DLD1 (cell line): ENCODE measurements around the gene ISG20.

ENCODE experiments used
- in situ Hi-C: cut with HindIII; loops from 2 replicates; pipeline ENCODE4 v1.10.0; 2017; ENCODE audit warnings: low sequenced_read_pairs

ISG20 gene

GRCh38 chr15:88680241-88681001 is 41.6 kb downstream of the ISG20 start:
- in situ Hi-C loops = no loop called here

DNA sequence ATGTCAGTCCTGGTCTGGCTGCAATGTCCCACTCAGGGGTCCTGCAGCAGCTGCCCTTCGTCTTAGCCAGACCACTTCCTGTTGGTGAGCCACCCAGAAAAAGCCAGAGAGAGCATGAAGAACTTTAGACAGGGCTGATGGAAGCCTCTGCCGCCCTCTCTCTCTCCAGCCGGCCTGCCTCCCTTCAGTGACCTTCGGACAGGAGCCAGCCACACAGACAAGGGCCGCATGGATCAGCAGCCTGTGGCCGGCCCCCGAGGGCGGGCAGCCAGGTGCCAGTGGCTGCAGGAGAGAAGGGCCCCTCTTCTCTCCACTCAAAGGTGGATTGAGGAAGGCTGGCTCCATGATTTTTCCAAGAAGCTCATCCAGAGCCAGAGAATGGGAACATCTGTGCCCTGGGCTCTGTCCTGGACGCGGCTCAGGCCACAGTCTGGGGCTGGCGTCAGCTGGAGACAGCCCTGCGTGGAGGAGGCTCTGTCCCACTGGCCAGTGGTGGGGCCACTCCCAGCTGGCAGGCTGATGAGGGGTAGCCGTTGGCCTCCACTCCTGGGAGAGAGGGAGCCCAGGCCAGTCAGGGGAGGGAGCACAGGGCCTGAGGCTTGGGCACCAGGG is 42.9 kb downstream of the ISG20 start:
- in situ Hi-C loops = no loop called here

DNA sequence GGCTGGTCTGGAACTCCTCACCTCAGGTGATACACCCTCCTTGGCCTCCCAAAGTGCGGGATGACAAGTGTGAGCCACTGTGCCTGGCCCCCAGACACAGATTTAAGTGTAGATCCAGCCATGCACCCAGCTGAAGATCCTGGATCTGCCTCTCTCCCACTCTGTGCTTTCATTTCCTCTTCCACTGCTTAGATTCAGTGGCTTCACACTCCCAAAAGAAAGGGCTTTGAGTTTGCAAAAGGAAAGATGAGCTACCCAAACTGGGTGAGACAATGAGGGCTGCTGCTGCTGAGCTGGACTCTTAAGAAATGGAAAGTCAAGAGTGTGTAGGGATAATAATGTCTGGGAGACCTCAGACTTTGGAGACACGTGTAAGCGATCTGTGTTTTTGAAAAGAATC is 45.5 kb downstream of the ISG20 start:
- in situ Hi-C loops = no loop called here

DNA sequence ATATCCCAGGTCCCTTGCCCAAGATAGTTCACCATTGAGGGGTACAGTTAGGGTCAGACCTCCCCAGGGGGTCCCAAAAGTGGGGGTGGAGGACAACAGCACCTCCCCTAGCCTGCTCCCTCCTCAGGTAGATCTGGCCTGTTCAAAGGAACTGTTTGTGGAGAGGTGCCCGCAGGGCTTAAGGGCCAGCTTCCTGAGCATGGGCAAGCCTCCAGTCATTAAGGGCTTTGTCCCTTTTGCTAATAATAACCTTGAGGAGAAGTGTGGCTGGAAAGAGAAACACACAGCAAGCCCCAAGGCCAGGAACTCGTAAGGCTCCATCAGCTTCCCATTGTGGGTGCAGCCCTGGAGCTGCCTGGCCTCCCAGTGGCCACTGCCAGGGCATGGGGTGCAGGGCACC is 47.4 kb downstream of the ISG20 start:
- in situ Hi-C loops = no loop called here

DNA sequence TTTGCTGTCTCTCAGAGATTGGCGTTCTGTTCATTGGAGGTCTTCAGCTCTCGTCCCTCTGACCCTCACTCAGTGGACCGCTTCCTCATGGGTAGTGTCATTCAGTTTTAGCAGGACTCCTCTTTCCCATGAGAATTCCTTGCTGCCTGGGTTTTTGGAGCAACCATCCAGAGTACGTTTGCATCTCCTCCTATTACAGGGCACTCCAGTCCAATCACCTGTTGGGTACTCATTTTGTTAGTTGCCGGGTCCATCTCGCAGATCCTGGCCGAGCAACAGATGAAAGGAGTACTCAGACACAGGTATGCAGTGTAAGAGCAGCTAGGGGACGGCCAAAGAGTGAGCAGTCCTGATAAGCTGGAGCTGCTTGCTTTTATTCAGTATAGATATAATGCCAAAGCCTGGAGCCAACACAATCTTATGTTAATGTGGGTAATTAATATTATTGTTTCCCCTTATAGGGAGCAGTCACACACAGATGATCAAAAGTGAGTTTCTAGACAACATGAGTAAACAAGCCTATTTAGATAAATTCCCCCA is 49.6 kb downstream of the ISG20 start:
- in situ Hi-C loops = no loop called here

GRCh38 chr15:88690331-88690730 is 51.5 kb downstream of the ISG20 start:
- in situ Hi-C loops = no loop called here

DNA sequence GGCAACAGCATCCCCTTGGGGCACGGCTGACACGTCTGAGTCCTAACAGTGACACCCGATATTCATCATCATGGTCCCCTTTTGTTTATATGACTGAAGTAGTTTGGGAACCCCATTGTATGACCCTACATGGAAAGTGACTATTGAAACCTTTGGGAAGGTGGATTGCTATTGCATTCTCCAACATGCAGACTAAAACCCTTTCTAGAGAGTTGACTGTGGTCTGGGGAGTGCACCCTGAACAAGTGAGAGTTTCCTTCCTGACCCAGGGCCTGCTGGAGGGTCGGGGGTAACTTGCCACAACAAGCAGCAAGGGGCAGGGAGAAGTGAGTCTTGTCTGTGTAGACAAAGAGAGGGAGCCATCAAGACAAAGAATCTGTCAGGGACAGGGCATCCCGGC is 54.4 kb downstream of the ISG20 start:
- in situ Hi-C loops = no loop called here

DNA sequence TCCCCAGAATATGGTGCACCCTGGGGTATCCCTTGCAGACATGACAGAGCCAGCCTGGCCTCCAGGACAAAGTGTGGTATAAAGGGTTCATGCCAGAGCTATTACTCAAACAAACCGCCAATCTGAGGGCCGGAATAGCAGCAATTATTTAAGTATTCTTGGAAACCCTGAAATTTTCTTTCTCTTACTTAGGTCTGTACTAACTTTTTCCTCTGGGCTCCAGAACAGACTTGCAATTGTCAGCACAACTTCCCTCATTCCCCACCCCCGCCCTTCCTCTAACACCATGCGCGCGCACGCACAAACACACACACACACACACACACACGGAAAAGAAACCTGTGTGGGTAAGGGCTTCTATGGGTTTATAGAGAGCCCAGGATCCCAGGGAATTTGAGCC is 56.3 kb downstream of the ISG20 start:
- in situ Hi-C loops = no loop called here

DNA sequence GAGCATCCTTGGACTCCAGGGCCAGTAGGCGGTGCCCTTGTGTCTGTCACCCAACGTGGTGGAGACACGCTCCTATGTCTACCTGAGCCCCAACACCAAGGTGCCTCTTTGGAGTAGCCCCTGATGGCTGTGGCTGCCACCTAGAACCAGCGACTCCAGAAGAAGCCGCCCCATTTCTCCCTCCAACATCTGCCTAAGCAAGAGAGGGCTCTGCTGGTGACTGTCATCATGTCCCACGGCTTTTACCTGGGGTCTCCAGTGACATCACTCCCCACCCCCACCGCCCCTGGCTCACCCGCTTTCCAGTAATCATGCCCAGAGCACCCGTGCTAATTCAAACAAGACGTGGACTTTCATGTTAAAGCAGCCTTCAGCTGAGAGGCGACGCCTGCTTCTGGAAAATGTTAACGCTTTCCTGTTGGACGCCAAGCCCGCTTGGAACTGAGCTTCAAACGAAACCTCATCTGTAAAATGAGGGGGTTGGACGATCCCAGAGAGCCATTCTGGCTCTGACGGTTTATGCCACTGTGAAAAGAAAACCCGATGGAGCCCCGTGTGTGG is 57.0 kb downstream of the ISG20 start:
- in situ Hi-C loops = no loop called here

DNA sequence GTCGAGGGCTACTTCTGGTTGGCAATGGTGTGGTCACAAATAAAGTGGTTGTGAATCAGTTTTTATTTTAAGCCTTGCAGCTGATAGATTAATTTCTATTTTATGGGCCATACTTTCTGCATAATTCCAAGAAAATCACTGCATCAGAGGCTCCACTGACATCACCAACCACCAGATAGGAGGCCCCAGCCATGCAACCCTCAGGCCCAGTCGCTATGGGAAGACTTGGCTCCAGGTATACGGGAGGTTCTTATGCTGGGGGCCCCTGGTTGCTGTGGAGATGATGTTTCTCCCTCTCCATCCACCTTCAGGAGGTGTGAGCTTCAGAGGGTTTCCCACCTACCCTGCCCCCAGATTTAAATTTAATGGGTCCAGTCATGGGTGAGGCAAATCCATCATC is 57.4 kb downstream of the ISG20 start:
- in situ Hi-C loops = no loop called here

- in situ Hi-C loops = no loop called here
Observed at GRCh38 chr15:88697276-88697675, 58.5 kb downstream of the ISG20 start.

GRCh38 chr15:88699861-88700260 is 61.0 kb downstream of the ISG20 start:
- in situ Hi-C loops = no loop called here

DNA sequence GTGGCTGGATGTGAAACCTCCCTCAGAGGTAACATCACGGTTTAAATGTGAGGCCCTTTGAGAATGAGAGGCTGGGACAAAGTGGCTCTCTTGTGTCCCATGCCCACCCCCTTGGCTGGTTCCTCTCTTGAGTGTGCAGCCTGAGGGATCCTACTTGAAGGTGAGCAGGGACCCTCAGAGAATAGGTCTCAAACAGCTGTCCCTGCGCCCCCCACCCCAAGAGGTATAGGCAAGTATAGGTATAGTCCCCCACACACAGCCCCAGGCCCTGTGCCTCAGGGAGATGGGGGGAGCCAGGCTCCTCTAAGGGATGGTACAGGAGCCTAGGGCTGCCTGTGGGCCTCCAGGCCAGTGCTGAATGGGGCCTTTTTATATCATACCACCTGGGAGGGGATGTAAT is 61.9 kb downstream of the ISG20 start:
- in situ Hi-C loops = no loop called here

GRCh38 chr15:88701561-88702095 is 62.8 kb downstream of the ISG20 start:
- in situ Hi-C loops = no loop called here

- in situ Hi-C loops = no loop called here
Observed at GRCh38 chr15:88702983-88703382, 64.2 kb downstream of the ISG20 start.

GRCh38 chr15:88703533-88703932 is 64.7 kb downstream of the ISG20 start:
- in situ Hi-C loops = no loop called here

DNA sequence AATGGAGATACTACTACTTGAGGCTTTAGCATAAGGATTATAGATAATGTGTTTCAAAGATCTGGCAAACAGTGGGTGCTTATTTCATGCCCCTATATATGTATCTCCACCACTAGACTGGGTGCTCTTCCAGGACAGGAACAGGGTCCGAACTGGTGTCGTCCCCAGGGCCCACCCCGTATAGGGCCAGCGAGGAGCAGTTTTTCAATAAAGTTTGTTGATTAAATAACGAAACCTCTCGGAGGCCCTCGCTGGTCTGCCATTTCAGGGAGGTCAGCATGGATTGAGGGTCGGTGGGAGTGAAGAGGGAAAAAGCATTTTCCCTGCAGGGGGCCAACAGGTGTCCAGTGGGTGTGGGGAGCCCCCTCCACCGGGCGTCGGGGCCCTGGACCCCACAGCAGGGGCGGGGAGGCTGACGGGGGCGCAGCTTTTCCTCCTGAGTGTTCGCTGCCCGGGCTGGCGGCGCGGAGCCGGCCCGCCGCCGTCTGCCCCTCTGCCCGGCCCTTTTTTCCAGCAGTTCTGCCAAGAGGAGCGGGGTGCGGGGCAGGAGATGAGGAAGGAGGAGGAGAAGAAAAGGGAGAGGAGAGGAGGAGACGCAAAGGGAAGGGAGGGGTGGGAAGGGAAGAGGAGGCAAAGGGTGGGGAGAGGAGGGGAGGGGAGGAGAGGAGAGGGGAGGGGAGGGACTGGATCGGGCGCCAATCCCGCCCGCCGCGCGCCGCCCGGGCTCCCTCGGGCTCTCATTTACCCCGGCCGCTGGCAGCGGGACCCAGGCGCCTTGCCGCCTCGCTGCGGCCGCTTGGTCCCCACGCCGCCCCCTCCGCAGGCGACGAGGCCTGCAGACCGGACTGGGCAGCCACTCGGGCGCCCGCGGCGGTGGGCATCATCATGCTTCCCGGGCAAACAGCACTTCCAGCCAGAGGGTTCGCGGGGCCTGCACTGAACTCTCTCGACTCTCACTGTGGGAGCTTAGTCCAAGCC is 66.3 kb downstream of the ISG20 start:
- in situ Hi-C loops = no loop called here

DNA sequence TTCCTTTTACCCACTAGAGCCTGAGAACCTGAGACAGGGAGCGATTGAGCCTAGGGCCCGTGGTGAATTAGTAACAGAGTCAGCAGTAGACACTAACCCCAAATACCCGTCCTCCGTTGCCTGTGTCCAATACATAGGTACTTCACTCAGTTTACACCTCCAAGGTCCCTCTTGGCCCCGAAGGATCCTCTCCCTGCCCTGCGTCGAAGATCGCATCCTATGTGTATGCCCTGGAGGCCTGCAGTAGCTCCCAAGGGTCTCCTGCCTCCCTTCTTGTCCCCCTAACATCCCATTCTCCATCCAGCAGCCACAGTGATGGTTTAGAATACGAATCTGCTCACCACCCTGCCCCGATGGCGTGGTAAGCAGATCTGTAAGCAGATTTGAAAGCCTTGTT is 67.0 kb downstream of the ISG20 start:
- in situ Hi-C loops = no loop called here
